GM21825 (cell line): ENCODE data around the gene SYNJ2.

Experiments used
- ATAC-seq: cut with Tn5 transposase; IDR thresholded peaks from one replicate; pipeline ENCODE4 v1.9.1; 2021; ENCODE audit warnings: mild to moderate bottlenecking, moderate library complexity; ENCODE audit not compliant: unreplicated experiment

The SYNJ2 gene

GRCh38 chr6:157981132-157981394 is 600 bp upstream of the SYNJ2 start:
- no peak for ATAC-seq

GRCh38 chr6:157982102-157982562 is 469 bp downstream of the SYNJ2 start:
- ATAC-seq = peak; percentile 38

GRCh38 chr6:157982563-157983405 is 1.1 kb downstream of the SYNJ2 start:
- ATAC-seq = no peak

- no peak for ATAC-seq
These were observed 1.9 kb downstream of the SYNJ2 start for GRCh38 chr6:157983406-157984119.

GRCh38 chr6:157984128-157984527 is 2.5 kb downstream of the SYNJ2 start:
- no peak for ATAC-seq

GRCh38 chr6:157984686-157985225 is 3.1 kb downstream of the SYNJ2 start:
- ATAC-seq = no peak

GRCh38 chr6:157985378-157986155 is 3.9 kb downstream of the SYNJ2 start:
- ATAC-seq = no peak

GRCh38 chr6:157987788-157988699 is 6.4 kb downstream of the SYNJ2 start:
- no peak for ATAC-seq

GRCh38 chr6:157988700-157989063 is 7.0 kb downstream of the SYNJ2 start:
- ATAC-seq = no peak

- ATAC-seq = no peak
These were observed 8.1 kb downstream of the SYNJ2 start for GRCh38 chr6:157989541-157990289.

GRCh38 chr6:157990321-157991066 is 8.8 kb downstream of the SYNJ2 start:
- ATAC-seq = peak; percentile 68

GRCh38 chr6:157991067-157991432 is 9.4 kb downstream of the SYNJ2 start:
- no peak for ATAC-seq

GRCh38 chr6:157993076-157993475 is 11.4 kb downstream of the SYNJ2 start:
- no peak for ATAC-seq

- no peak for ATAC-seq
These were observed 12.6 kb downstream of the SYNJ2 start for GRCh38 chr6:157994125-157994795.

GRCh38 chr6:157995458-157995857 is 13.8 kb downstream of the SYNJ2 start:
- no peak for ATAC-seq

- ATAC-seq = no peak
These were observed 14.6 kb downstream of the SYNJ2 start for GRCh38 chr6:157996201-157996712.

GRCh38 chr6:157996918-157997702 is 15.4 kb downstream of the SYNJ2 start:
- no peak for ATAC-seq
